Mesothelial cell of epicardium (in vitro differentiated cells): ENCODE results near the gene LIPG. TPM values are rescaled to one million over a fixed set of nuclear protein-coding genes. Genes with fewer than 3 reads are reported as not detected.
A peak's percentile ranks its signal among the peaks of the same experiment; 100 is the strongest.

Source experiments
- DNase-seq, 2 experiments: peaks; one replicate each; pipeline ENCODE4 v3.0.0; 2021; ENCODE audit warnings: low spot score in 2 of 2; ENCODE audit not compliant: unreplicated experiment in 2 of 2
- H3K27ac Mint-ChIP-seq: 2 replicates; pipeline ENCODE4 v1.8.0; 2021; ENCODE audit warnings: mixed read lengths
- H3K27me3 Mint-ChIP-seq: 2 replicates; pipeline ENCODE4 v1.8.0; 2021; ENCODE audit warnings: low read depth, mixed read lengths
- H3K36me3 Mint-ChIP-seq: 2 replicates; pipeline ENCODE4 v1.8.0; 2021; ENCODE audit warnings: mixed read lengths
- H3K4me1 Mint-ChIP-seq: 2 replicates; pipeline ENCODE4 v1.8.0; 2021; ENCODE audit warnings: mixed read lengths
- H3K4me3 Mint-ChIP-seq: 2 replicates; pipeline ENCODE4 v1.8.0; 2021; ENCODE audit warnings: mild to moderate bottlenecking, moderate library complexity, mixed read lengths
- H3K9me3 Mint-ChIP-seq: 2 replicates; pipeline ENCODE4 v1.8.0; 2021; ENCODE audit warnings: mixed read lengths
- total RNA-seq: library from RNA; stranded (reverse); gene quantifications from 3 replicates; pipeline ENCODE4 v1.2.1, GENCODE V29; 2021
- TF ChIP-seq, protein P1 (sequence below): fragments of 200-600 bp; sonication (generic); IDR thresholded peaks from one replicate; pipeline ENCODE4 v1.5.0; 2021; ENCODE audit warnings: antibody characterized with exemption; ENCODE audit not compliant: unreplicated experiment

Gene LIPG
- total RNA-seq, 1 donor from 2014 or later = 26.0 TPM

DNA sequence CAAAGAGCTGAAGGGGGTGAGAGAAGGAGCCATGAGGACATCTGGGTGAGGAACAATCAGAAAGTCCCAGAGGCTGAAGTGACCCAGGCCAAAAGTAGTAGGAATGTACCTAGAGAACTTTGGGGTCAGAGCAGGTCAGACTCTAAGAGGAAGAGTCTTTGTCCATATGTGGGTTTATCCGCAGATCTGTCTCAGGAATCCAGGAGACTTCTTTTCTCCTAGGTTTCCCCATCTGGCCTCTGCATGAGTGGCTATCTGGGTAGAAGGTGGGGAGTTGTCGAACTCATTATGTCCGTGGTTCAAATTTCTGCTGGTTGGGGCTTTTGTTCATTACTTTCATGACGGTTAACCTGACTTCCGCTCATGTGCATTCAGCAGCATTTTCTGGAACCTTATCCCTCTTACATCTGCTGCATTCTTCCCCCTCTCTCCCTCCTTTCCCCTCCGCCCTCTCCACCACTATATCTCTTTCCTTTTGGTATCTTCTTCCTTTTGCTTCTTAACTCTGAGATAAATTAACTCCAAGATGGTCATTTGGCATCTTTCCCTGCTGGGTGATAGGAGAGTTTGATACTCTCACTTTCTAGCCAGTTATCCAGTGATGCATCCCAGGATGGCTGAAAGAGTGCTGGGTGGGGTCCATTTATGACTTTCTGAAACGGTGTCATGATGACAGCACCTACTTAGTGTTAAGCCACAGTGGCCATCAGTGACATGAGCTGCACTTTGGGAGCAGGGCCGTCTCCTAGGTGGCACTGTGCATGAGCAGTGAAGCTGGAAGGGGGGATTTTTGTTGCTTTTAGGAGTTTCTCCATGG, 2.1 kb downstream of the LIPG start:
- Mint-ChIP-seq H3K4me3 (peak overlapping the region; percentile 77), H3K27me3 (peaks cover 39% of the 10 kb centered on the region), H3K27ac (no peak overlapping the region), H3K36me3 (peaks cover 4% of the 10 kb centered on the region), H3K4me1 (peaks cover 35% of the 10 kb centered on the region), H3K9me3 (no peaks in the 10 kb centered on the region)
- no peak for DNase-seq
- TF ChIP-seq, protein P1, sequence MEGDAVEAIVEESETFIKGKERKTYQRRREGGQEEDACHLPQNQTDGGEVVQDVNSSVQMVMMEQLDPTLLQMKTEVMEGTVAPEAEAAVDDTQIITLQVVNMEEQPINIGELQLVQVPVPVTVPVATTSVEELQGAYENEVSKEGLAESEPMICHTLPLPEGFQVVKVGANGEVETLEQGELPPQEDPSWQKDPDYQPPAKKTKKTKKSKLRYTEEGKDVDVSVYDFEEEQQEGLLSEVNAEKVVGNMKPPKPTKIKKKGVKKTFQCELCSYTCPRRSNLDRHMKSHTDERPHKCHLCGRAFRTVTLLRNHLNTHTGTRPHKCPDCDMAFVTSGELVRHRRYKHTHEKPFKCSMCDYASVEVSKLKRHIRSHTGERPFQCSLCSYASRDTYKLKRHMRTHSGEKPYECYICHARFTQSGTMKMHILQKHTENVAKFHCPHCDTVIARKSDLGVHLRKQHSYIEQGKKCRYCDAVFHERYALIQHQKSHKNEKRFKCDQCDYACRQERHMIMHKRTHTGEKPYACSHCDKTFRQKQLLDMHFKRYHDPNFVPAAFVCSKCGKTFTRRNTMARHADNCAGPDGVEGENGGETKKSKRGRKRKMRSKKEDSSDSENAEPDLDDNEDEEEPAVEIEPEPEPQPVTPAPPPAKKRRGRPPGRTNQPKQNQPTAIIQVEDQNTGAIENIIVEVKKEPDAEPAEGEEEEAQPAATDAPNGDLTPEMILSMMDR = no peak

DNA sequence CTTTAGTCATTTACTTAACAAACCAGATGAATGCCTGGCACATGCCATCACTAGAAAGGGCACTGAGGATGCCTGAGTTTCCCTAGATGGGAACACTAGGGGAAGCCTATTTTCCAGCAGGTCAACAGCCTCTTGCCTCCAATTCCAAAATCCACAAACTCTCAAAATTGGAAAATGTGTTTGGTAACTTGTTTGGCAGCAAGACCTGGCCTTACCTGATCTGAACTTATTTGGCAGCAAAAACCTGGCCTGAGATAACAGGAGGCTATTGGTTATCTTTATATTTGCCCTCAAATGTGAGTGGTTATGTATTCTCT, 2.6 kb downstream of the LIPG start:
- TF ChIP-seq, protein P1 = no peak
- Mint-ChIP-seq H3K4me3 (peak overlapping the region; percentile 77), H3K4me1 (peaks cover 35% of the 10 kb centered on the region), H3K27ac (no peak overlapping the region), H3K36me3 (peaks cover 7% of the 10 kb centered on the region), H3K27me3 (peaks cover 38% of the 10 kb centered on the region), H3K9me3 (no peaks in the 10 kb centered on the region)
- no peak for DNase-seq

DNA sequence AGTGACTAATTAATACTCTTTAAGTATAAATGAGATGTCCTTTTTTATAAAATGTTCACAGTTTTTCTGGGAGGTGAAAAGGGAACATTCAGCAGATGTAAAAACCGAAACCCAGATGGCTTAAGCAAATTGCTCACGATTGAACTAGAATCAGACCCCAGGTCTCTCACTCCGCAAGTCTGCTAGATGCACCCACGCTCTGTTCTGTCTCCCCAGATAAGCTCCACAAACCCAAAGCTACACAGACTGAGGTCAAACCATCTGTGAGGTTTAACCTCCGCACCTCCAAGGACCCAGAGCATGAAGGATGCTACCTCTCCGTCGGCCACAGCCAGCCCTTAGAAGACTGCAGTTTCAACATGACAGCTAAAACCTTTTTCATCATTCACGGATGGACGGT, 3.2 kb downstream of the LIPG start:
- peaks cover 35% of the 10 kb centered on the region for H3K4me1 Mint-ChIP-seq
- DNase-seq = no peak
- H3K27me3 Mint-ChIP-seq = peaks cover 35% of the 10 kb centered on the region
- TF ChIP-seq, protein P1 = no peak
- no peak overlapping the region for H3K27ac Mint-ChIP-seq
- H3K4me3 Mint-ChIP-seq = no peak overlapping the region
- H3K9me3 Mint-ChIP-seq = no peaks in the 10 kb centered on the region
- H3K36me3 Mint-ChIP-seq = peaks cover 9% of the 10 kb centered on the region

DNA sequence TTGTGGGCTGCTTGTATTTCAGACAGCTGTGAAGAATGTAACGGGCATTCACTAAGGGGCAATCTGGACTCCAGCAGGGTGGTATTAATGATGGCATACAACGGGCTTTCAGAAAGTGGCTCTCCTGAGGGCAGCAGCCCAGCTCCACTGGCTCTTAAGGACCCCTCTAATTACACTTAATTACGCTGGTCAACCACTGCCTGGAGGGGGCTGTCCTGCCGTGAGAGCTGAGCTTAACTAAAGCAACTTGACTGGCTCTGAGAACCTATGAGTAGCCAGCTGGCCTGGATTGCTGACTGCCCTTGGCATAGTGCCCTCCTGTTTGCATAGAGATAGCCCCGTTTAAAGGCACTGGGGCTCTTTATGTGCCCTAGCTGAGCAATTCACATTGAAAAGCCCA, 3.8 kb downstream of the LIPG start:
- no peak overlapping the region for H3K27ac Mint-ChIP-seq
- no peak for DNase-seq
- H3K4me3 Mint-ChIP-seq = no peak overlapping the region
- peaks cover 35% of the 10 kb centered on the region for H3K4me1 Mint-ChIP-seq
- peaks cover 30% of the 10 kb centered on the region for H3K27me3 Mint-ChIP-seq
- TF ChIP-seq, protein P1 = no peak
- H3K36me3 Mint-ChIP-seq = peaks cover 11% of the 10 kb centered on the region
- no peaks in the 10 kb centered on the region for H3K9me3 Mint-ChIP-seq

DNA sequence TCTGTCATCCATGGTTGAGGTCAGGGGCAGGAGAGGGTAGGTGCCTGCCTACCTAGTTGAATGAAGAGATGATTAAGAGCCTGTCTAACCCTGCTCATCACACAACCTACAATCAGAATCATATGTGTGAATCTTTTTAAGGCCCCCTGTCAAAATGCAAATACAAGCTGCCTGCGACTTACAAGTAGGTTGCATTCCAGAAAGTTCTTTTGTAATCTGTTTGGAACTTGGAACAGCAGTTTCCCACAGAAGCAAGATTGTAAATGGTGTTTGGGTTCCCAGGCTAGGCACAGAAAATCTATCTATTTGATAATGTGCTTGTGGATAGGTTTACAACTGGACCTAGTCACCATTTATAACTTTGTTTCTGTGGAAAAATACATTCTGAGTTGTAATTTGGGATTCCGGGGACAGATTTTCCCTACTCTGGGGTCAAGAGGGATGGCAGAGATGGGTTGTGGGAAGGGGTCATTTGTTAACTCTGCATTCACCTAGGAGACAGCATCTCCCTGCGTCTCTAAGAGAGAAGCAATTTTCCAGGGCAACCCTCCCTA, 4.4 kb downstream of the LIPG start:
- no peak overlapping the region for H3K27ac Mint-ChIP-seq
- peaks cover 23% of the 10 kb centered on the region for H3K27me3 Mint-ChIP-seq
- H3K9me3 Mint-ChIP-seq = no peaks in the 10 kb centered on the region
- TF ChIP-seq, protein P1 = no peak
- DNase-seq = no peak
- H3K4me1 Mint-ChIP-seq = peaks cover 29% of the 10 kb centered on the region
- no peak overlapping the region for H3K4me3 Mint-ChIP-seq
- peaks cover 11% of the 10 kb centered on the region for H3K36me3 Mint-ChIP-seq
